RWPE1 (cell line): ENCODE results near the gene TREX2.

Source experiments
- CTCF ChIA-PET: fragments of 350-600 bp; sonication (Branson Sonifier 250); formaldehyde crosslinking; extraction: SDS; loops from one replicate; lab custom pipeline; 2021; lab: Yijun Ruan, JAX
- POLR2A ChIA-PET: fragments of 400-600 bp; formaldehyde crosslinking; extraction: SDS; loops from one replicate; lab custom pipeline; 2020; ENCODE audit warnings: antibody characterized with exemption; ENCODE audit not compliant: low non-redundant PET; lab: Yijun Ruan, JAX
- DNase-seq: peaks from one replicate; pipeline ENCODE4 v3.0.0; 2012; ENCODE audit warnings: low spot score
- H3K27ac ChIP-seq: fragments of 450-650 bp; 2 replicates; pipeline ENCODE4 v1.5.1; 2017
- TF ChIP-seq, protein P1 (sequence below): fragments of 450-650 bp; conservative IDR thresholded peaks from 2 replicates; pipeline ENCODE4 v1.5.1; 2017; ENCODE audit warnings: low read depth, mild to moderate bottlenecking

The TREX2 gene

DNA sequence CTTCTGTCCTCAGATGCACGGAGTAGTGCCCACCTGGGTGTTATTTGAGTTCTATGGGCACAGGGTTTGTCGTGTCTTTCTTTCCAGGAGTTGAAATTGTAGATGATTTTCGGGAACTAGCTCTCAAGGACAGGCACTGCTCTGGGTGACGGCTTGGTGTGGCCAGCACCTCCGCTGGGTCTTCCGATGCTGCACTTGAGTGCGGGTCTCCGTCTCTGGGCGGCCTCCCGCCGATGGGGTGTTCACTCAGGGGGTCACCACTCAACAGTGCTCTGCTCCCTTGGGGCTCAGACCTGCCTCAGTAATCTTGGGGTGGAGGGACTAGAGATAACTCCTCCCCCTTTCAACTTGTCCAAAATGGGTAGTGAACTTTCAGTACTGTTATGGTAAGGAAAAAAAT lies 32.1 kb downstream of the TREX2 start:
- POLR2A ChIA-PET, result no interaction called here
- no peak overlapping the region for H3K27ac ChIP-seq
- CTCF ChIA-PET, result no interaction called here
- TF ChIP-seq, protein P1, sequence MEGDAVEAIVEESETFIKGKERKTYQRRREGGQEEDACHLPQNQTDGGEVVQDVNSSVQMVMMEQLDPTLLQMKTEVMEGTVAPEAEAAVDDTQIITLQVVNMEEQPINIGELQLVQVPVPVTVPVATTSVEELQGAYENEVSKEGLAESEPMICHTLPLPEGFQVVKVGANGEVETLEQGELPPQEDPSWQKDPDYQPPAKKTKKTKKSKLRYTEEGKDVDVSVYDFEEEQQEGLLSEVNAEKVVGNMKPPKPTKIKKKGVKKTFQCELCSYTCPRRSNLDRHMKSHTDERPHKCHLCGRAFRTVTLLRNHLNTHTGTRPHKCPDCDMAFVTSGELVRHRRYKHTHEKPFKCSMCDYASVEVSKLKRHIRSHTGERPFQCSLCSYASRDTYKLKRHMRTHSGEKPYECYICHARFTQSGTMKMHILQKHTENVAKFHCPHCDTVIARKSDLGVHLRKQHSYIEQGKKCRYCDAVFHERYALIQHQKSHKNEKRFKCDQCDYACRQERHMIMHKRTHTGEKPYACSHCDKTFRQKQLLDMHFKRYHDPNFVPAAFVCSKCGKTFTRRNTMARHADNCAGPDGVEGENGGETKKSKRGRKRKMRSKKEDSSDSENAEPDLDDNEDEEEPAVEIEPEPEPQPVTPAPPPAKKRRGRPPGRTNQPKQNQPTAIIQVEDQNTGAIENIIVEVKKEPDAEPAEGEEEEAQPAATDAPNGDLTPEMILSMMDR, result no peak
- DNase-seq, result no peak

DNA sequence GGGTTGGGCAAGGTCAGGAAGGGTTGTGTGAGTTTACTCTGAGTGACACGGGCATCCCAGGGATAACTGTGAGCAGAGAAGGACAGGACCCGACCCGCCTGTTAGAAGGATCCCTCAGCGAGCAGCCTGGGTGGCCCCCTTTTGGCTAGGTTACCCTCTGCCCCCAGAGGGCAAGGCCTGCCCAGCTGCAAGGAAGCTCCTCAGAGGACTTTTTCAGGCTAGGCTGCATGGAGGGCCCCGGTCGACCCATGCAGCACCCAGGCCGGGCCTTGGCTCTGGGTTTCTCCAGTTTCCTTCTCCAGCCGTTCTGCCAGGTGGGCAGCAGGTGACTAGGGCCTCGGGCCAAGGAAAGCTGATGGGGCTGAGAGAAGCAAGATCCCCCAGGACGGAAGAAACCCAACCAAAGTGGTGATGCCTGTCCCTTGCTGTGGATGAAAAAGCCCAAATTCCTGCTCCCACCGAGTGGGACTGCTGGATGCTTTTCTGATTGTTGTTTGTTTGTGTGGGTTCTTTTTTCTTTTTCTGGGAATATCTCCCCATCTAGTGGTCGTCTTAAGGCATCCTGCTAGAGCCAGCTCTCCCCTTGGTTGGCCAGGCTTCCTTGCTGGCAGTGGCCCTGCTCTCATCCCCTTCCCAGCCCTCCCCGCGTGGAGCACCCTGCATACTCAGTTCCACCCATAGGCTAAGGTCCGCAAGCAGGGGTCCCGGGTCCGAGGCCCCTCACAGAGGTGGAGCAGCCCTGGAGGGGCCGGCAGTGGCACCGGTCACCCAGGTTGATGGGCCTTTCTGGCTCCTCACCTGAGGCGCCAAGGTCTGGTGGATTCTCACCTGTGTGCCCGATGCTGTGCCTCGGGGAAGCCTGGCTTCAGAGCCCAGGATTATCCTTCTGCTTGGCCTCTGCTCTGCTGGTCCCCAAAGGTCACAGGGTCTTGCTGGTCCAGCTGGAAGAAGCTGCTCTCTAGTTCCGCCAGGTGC lies 32.8 kb downstream of the TREX2 start:
- no peak for DNase-seq
- TF ChIP-seq, protein P1, result no peak
- POLR2A ChIA-PET, result no interaction called here
- CTCF ChIA-PET, result no interaction called here
- no peak overlapping the region for H3K27ac ChIP-seq

DNA sequence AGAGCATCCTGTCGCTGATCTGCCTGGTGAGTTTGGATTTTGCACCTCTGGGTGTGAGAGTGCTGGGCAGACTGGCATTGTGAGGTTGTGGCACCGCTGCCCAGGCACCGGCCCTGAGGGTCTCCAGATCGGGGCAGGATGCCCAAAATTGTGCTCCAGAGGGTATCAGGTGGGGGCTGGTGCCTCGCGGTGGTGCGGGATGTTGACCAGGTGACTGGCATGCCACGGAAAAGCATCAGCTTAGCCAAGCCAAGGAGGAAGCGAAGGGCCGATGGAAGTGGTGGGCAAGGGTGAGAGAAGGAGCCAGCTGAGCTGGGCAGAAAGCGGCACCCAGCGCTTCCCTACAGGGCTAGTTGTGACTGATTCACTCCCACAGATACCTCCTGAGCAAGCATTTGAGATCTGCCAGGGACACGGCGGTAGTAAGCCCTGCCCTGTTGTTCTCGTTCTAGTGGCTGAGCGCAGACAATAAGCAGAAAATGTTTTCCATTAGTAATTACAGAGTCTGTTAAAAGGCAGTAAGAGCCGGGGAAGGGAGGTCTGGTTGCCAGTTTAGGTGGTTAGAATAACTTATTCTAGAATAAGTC lies 33.8 kb downstream of the TREX2 start:
- TF ChIP-seq, protein P1, result no peak
- CTCF ChIA-PET, result no interaction called here
- H3K27ac ChIP-seq, result no peak overlapping the region
- POLR2A ChIA-PET, result no interaction called here
- no peak for DNase-seq

DNA sequence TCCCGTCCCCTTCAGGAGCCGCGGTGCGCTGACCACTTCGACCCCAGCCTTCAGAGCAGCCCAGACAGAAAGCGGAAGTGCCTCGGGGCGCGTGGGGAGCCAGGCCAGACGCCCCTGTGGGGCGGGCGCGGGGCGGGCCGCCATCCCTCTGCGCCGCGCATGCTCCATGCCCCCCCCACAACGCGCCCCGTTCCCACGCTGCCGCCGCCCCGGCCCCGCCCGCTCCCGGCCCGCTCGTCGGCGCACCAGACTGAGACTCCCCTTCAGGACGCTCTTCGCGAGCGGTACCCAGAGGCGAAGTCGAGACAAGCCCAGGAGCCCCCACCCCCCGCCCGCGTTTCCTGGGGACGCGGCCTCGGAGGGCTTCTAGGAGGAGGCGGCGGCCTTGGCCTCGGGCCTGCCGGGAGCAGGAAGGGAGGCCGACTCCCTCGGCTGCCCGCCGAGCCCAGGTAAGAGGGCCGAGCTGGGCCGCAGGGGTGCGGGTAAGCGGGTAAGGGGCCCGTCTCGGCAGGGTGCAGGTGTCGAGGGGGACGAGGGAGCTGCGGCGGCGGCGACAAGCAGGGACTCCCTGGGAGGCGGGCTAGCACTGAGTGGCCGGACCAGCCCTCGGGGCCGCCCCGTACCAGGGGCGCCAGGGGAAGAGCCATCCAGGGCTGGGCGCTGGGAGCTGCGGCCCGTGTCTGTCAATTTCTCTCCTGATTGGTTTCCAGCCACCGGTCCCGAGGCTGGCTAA lies 34.4 kb downstream of the TREX2 start, which contains the start of gene ZFP92:
ZFP92 (plus strand) TSS at position 218 of the 733 bp plus-strand sequence. CDS start 6,851 bp downstream, outside the sequence.
- ChIA-PET CTCF (no interaction called here), POLR2A (no interaction called here)
- DNase-seq, result no peak
- no peak within 1 kb of the TSS for H3K27ac ChIP-seq
- TF ChIP-seq, protein P1, result no peak

DNA sequence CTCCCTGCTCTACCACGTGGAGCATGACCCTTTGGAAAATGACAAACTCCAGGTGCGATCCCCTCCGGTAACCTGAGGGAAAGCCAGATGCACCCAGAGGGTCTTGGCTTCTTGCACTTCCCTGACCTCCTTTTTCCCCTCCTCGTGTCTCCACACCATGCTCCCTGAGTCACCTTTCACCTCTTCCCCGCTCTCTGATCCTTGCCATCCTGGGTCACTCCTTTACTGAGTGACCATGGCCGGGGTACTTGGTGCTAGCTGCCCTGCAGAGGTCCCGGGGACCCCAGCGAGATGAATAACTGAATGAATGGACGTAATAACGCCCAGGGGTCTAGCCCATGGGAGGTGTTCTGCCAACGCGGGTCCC lies 35.0 kb downstream of the TREX2 start:
- TF ChIP-seq, protein P1, result no peak
- H3K27ac ChIP-seq, result no peak overlapping the region
- ChIA-PET POLR2A (no interaction called here), CTCF (no interaction called here)
- DNase-seq, result no peak

DNA sequence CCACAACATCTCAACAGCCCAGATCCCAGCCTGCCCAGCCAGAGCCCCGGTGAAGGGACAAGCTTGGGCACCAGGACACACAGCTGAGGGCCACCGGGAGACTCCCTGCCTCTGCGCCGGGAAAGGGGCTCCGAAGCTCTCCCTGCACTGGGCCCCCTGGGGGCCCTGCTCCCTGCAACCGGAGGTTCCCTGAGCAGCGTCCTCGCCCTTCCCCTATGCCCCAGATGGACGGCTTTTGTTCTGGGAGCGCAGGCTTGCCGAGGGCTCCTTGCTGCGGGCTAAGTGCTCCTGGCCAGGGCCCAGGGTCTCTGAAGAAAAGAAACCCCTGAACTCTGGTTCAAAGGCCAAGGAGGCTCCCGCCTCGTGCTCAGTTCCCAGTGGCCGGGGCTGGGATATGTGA lies 35.5 kb downstream of the TREX2 start:
- no peak for DNase-seq
- TF ChIP-seq, protein P1, result no peak
- CTCF ChIA-PET, result no interaction called here
- POLR2A ChIA-PET, result no interaction called here
- no peak overlapping the region for H3K27ac ChIP-seq
